NCI-H748 (cell line): Measurements from ENCODE around the gene PRSS48.
"Not testable (repeated sequence)": the region's sequence is repeated elsewhere in the genome, so short reads cannot be mapped to it uniquely, and the experiment has no call there.

Experiments
- DNase-seq: peaks from one replicate; lab custom pipeline; 2025; ENCODE audit not compliant: unreplicated experiment; lab: John Stamatoyannopoulos, UW

Gene PRSS48

DNA sequence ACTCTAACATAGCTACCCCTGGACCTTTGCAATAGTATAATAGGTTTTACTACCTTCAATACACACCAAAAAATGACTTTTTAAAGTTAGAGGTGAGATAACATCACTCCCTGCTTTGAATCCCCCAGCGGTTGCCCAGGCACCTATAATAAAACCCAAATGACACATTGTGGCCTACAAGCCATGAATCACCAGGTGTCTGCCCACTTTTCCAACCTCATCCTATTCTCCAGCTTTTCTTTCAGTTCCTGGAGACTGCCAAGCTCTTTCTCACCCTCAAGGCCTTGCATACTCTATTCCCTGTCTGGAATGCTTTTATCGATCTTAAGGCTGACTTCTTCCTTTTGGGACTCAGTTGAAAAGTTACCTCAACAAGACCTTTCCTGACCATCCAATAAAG lies 16.4 kb upstream of the PRSS48 start:
- no peak for DNase-seq

DNA sequence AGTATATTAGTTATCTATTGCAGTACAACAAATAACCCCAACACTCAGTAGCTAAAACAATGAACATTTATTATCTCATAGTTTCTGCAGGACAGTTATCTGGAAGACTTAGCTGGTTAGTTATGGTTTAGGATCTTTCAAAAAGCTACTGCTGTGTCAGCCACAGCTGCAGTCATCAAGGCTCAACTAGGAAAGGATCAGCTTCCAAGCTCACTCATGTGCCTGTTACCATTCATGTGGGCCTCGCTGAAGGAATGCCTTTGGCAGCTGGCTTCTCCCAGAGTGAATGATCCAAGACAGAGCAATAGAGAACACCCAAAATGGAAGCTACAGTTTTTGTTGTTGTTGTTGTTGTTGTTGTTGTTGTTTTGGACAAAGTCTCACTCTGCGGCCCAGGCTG lies 13.5 kb upstream of the PRSS48 start:
- no peak for DNase-seq

DNA sequence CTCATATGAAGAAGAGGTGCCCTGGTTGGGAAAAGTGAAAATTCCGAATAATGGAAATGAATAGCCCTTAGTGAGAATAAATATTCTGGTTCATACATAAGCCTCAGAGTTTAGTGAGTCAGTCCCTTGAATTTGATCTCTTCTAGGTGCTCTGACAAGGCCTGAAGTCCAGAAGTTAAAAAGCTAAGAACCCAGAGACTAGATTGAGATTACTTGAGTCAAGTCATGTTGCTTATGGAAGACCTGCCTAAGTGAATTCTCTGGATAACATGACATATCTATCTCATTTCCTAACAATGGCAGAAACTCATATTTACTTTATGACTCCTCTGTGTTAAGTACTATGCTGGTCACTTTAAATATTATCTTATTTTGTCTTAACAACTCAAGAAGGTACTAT lies 10.5 kb upstream of the PRSS48 start:
- DNase-seq = no peak

DNA sequence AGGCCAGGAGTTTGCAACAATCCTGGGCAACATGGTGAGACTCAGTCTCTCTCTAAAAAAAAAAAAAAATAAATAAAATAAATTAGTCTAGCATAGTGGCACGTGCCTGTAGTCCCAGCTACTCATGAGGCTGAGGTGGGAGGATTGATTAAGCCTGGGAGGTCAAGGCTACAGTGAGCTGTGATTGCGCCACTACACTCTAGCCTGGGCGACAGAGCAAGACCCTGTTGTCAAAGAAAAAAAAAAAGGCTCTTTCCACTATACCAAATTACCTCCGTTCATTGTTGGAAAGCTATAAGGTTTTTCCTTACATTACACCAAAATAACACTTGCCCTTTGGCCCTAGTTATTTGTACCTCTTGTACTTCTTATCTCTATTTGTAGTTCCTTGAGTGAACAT lies 9.9 kb upstream of the PRSS48 start:
- DNase-seq = no peak

DNA sequence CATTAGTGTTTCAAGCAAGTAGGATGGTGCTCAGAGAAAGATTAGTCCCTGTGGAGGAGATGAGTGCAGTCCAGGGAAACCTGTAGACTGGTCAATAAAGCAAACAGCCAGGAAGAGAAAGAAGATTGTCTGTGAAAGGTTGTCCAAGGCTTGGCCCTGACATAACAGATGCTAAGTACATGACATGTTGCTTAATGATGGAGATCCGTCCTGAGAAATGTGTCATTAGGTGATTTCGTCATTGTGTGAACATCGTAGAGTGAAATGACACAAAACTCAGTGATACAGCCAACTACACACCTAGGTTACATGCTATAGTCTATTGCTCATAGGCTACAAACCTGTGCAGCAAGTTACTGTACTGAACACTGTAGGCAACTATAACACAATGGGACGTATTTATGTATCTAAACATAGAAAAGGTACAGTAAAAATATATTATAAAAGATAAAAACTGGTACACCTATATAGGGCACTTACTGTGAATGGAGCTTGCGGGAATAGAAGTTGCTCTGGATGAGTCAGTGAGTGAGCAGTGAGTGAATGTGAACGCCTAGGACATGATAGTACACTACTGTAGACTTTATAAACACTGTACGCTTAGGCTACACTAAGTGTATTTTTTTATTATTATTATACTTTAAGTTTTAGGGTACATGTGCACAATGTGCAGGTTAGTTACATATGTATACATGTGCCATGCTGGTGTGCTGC lies 9.0 kb upstream of the PRSS48 start:
- DNase-seq = no peak

DNA sequence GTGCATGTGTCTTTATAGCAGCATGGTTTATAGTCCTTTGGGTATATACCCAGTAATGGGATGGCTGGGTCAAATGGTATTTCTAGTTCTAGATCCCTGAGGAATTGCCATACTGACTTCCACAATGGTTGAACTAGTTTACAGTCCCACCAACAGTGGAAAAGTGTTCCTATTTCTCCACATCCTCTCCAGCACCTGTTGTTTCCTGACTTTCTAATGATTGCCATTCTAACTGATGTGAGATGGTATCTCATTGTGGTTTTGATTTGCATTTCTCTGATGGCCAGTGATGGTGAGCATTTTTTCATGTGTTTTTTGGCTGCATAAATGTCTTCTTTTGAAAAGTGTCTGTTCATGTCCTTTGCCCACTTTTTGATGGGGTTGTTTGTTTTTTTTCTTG lies 8.1 kb upstream of the PRSS48 start:
- DNase-seq = not testable (repeated sequence)

DNA sequence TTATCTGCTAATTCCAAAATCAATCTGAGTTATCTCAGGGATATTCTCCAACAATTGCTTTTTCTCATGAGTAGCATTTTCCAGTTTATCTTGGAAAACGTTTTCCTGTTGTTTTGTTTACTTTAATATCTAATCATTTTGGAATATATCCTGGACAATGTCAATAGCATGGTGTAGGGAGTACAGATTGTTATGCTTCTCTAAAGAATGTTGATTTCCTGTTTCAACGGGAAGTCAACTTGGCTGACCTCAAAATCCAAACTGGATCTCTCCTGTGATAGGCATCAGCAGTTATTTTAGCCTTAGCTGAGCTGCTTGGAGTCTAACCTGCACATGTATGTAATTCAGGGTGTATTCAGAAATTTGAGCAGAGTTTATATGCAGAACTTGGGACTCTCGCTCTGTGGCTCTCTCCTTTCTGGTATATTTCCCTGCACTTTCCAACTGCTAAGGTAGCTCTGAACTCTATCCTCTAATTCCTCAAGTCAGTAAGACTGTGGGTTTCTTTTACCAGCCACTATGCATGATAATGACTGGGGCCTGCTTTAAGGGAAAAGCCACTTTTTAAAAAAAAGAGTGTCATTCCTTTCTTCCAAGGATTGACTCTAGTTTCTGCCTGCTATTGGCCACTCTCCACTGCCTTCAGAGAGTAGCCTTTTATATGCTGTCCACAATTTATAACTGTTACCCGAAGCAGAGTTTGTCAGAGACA lies 7.7 kb downstream of the PRSS48 start:
- no peak for DNase-seq

DNA sequence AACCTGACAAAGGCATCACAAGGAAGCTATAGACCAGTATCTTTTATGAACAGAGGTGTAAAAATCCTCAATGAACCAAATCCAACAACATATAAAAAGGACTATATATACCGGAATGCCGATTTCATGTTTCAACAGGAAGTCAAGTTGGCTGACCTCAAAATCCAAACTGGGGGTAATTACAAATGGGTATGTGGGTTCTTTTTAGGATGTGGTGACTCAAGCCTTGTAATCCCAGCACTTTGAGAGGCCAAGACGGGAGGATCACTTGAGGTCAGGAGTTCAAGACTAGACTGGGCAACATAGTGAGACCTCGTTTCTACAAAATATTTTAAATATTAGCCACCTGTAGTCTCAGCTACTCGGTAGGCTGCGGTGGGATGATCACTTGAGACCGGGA lies 10.4 kb downstream of the PRSS48 start:
- DNase-seq = no peak

DNA sequence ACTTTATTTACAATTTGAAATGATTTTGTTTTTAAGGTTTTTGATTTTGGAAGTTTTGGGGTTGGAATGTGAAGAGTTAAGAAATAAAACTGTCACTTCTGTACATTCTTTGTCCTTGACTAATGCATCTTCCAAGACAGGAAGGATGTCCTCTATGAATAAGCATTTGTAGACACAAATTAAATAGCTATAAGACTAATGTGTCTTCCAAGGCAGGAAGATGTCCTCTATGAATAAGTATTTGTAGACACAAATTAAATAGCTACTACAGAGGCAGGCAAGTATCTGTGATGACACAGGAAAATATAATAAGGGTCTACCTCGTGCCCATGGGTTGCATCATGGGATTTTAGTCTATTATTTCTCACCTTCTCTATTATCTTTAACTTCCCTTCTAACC lies 14.5 kb downstream of the PRSS48 start:
- no peak for DNase-seq

DNA sequence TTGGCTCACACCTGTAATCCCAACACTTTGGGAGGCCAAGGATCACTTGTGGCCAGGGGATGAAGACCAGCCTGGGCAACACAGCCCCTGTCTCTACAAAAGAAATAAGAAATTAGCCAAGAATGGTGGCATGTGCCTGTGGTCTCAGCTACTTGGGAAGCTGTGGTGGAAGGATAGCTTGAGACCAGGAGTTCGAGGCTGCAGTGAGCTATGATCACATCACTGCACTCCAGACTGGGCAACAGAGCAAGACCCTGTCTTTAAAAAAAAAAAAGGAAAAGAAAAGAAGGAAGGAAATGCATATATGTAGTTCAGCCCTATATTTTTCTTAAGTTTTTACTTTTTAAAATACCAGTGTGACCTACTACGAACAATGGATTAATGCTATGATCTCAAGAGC lies 15.1 kb downstream of the PRSS48 start:
- no peak for DNase-seq

DNA sequence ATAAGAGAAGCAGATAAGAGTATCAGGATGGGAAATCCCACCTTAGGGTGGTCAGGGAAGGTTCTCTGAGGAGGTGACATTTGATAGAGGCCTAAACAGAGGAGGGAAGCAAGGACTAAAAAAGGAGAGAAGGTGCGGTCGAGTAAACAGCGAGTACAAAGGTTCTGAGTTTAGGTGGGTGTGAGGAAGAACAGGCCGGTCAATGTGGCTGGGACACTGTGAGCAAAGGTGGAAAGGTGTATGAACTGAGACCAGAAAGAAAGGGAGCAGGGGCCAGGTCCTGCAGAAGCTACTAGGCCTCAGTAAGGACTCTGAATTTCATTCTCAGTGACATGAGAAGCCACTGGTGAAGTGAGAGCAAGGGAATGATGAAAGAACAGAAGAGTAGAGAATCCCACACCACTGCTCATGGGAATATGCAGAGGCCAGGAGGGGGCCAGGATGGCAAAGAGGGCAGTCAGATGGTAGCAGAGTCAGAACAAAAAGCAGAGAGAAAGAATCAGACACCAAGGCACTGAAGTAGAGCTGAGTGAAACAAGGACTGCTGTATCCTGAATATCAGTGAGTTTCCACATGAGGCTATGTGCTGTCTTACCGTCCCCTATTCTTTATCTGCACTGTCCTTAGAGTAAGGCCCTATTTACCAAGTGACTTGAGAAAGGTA lies 18.0 kb downstream of the PRSS48 start:
- DNase-seq = no peak

DNA sequence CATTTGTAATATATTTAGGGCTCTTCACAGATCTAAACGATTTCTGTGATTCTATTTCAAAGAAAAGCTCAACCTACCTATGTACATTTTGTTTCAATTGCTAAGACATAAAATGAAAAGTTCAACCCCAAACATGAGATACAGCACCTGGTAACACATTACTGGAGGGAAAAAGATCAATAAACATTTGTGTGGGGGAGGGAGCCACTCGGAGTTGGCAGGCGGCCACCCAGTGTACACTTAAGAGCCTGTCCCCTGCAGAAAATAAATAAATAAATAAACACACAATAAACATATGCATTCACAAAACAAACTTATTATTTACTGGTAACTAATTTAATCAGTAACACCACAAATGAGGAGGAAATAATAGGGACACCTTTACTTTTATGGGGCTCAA lies 19.3 kb downstream of the PRSS48 start:
- peak; percentile 0 for DNase-seq

DNA sequence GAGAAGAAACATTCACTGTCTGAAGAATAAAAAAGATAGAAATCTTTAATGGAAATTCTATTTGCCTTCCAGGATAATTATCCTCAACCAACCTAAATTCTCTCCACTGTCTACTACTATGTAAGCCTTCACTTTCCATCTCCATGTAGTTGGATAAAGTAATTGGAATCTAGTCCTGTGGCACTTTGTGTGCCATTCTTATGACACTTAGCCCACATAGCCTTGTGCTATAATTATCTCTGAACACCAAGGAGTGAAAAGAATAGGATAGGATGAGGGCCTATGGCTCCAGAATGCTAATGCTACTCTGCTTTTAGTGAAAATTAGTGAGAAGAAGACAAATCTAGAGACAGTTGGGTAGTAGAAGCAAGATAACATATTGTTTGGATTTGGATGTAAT lies 20.2 kb downstream of the PRSS48 start:
- DNase-seq = no peak

DNA sequence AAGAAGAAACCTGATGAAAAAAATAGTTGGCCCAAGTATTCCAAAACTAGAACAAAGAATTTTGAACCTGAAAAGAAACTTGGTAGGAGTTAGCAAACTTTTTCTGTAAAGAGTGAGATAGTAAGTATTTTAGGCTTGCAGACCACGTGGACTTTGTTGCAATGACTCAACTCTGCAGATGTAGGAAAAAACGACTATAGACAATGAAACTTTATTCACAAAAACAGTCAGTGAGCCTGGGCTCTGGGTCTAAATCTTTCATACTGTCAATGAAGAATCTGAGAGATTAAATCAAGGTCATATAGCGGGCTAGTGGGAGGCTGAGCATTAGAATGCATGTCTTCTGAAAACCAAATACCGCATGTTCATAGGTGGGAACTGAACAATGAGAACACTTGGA lies 25.5 kb downstream of the PRSS48 start:
- no peak for DNase-seq

DNA sequence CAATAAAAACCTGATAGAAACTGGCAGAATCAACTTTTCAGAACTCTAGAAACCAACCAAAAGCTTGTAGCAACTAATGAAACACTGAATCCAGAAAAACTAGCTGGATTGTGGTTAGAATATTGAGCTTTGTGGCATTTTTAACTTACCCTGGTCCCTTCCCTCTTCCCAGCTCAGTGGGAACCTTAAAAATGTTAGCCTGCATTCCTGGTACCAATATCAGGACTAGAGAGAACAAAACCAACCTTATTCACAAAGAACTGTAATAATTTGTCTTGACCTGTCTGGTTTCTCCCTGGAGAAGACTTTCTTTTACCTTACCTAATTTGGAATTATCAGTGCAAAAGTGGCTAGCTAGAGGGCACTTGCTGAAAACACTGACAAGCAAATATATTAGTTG lies 27.3 kb downstream of the PRSS48 start:
- no peak for DNase-seq

DNA sequence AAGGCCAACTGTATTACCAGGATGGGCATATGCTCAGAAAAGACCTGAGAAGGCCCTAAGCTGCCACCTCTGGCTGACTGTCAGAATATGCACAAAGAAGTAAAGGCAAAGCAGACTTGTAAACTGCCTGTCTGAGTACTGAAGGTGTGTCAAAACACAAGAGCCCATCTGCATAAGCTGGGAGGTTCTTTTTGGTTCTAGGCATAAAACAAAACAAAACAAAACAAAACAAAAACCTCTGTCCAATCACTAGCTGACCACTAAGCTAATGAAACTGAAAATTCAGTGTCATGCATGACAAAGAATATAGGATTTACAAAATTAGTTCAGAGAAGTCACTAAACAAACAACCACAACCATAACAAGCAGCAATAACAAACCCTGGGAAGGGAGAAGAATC lies 27.8 kb downstream of the PRSS48 start:
- DNase-seq = no peak

DNA sequence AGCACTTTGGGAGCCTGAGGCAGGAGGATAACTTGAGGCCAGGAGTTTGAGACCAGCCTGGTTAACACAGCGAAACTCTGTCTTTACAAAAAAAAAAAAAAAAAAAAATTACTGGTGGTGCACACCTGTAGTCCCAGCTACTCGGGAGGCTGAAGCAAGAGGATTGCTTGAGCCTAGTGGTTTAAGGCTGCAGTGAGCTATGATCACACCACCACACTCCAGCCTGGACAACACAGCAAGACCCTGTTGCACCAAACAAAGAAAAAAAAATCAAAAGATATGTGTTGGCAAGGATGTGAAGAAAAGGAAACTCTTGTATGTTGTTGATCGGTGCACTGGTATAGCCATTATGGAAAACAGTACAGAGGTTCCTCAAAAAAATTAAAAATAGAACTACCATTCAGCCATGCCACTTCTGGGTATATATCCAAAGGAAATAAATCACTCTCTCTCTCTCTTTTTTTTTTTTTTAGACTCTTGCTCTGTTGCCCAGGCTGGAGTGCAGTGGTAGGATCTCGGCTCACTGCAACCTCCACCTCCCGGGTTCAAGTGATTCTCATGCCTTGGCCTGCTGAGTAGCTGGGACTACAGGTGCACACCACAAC lies 33.3 kb downstream of the PRSS48 start:
- no peak for DNase-seq

DNA sequence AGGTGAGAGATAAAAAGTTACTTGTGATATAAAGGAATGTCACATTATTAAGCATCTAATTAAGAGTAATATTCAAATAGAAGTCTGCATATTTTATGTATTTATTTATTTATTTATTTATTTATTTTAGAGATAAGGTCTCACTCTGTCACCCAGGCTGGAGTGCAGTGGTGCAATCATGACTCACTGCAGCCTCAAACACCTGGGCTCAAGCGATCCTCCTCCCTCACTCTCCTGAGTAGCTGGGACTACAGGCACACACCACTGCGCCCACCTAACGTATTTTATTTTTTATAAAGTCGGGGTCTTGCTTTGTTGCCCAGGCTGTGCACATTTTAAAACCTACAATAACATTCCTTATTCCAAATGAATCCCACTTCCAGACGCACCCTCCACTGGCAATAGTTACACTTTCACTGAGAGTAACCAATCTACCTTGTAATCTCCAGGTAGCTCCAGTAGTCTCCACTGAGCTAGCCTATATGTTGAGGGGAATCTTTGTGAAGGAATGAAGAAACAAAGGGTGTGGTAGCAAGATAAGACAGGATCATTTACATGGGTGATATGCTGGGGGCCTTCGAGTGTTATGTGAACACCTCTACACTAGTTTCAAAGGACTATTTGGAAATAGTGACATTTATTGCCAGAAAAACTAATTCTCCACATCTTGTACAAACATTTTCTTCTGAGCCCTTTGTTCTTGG lies 36.5 kb downstream of the PRSS48 start:
- DNase-seq = no peak

DNA sequence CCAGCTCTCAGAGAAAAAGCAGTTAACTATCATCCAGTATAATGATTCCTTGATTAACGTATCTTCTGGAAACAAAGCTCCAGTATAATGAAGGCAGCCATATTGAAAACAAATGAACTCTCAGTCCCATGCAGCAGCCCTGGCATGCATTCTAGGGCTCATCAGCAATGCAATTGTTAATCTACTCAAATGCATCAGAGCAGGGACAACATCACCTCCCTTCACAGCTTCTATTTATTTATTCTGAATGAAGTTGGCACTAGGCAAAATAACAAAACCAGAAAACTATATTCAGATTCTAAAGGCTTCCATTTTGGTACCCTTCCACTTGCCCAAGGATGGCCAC lies 37.0 kb downstream of the PRSS48 start:
- no peak for DNase-seq

DNA sequence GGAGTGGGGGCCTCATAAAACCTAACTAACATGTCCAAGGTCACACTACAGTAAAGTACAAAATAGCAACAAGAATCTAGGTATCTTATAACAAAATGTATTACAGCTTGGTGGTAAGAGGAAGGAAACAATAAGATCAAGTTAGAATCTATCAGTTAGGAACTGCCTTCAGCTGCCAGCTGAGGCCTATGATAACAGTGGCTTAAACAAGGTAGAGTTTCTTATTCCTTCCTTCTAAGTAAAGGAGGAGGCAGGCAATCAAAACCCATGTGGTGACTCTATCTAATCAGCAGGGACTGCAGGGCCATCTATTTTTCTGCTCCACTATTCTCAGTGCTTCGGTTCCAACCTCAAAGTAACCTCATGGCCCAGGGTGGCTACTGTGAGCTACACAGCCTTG lies 37.5 kb downstream of the PRSS48 start:
- no peak for DNase-seq

DNA sequence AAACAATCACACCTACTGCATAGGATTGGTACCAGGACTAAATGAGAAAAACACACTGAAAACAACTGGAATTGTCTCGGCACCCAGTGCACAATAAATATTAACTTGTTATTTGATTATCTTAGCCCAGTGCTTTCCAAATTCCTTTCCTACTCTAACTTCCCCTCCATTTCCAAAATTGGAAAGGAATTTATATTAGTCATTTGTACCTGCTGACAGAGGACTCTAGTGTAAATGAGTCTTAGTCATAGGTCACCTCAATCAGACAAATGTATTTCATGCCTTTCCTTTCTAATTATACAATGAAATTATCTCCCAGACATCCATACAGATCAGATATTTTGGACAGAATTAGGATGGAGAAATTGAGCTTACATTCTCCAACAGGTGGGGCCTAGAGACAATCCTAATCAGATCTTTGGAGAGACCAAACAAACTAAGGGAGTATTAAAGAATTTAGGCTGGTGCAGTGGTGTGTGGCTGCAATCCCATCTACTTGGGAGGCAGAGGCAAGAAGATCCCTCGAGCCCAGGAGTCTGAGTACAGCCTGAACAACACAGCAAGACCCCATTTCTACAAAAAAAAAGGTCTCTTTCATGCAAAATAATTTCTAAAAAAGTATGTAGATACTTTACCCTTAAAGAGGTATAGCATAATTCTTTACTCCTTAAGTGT lies 38.4 kb downstream of the PRSS48 start:
- no peak for DNase-seq
